Kidney glomerular epithelial cell (primary cell): ENCODE data around the gene LUC7L2.
"Not testable (repeated sequence)": the region's sequence is repeated elsewhere in the genome, so short reads cannot be mapped to it uniquely, and the experiment has no call there.

ENCODE experiments used
- DNase-seq: peaks from one replicate; lab custom pipeline; 2025; lab: John Stamatoyannopoulos, UW

The LUC7L2 gene

GRCh38 chr7:139396323-139396951, 36.7 kb downstream of the LUC7L2 start:
- no peak for DNase-seq

- no peak for DNase-seq
These were observed 37.5 kb downstream of the LUC7L2 start for GRCh38 chr7:139397192-139397591.

GRCh38 chr7:139403601-139404000, 43.9 kb downstream of the LUC7L2 start:
- no peak for DNase-seq

GRCh38 chr7:139407555-139407954, 47.9 kb downstream of the LUC7L2 start:
- no peak for DNase-seq

- DNase-seq = not testable (repeated sequence)
These were observed 55.2 kb downstream of the LUC7L2 start for GRCh38 chr7:139414743-139415402.

- DNase-seq = no peak
These were observed 56.7 kb downstream of the LUC7L2 start for GRCh38 chr7:139416405-139416804.

GRCh38 chr7:139417478-139417877, 57.8 kb downstream of the LUC7L2 start:
- no peak for DNase-seq

GRCh38 chr7:139421123-139421522, 61.4 kb downstream of the LUC7L2 start:
- DNase-seq = no peak

- no peak for DNase-seq
These were observed 62.4 kb downstream of the LUC7L2 start for GRCh38 chr7:139422126-139422525.

GRCh38 chr7:139423091-139423490, 63.4 kb downstream of the LUC7L2 start:
- no peak for DNase-seq

- DNase-seq = no peak
These were observed 64.3 kb downstream of the LUC7L2 start for GRCh38 chr7:139424004-139424403.

GRCh38 chr7:139425701-139426100, 66.0 kb downstream of the LUC7L2 start:
- DNase-seq = not testable (repeated sequence)

GRCh38 chr7:139426258-139427028, 66.7 kb downstream of the LUC7L2 start:
- DNase-seq = no peak

GRCh38 chr7:139427029-139427420, 67.3 kb downstream of the LUC7L2 start:
- no peak for DNase-seq

GRCh38 chr7:139427788-139428187, 68.1 kb downstream of the LUC7L2 start:
- no peak for DNase-seq

GRCh38 chr7:139429735-139430134, 70.0 kb downstream of the LUC7L2 start:
- DNase-seq = not testable (repeated sequence)

GRCh38 chr7:139430443-139430842, 70.7 kb downstream of the LUC7L2 start:
- no peak for DNase-seq

GRCh38 chr7:139431010-139431409, 71.3 kb downstream of the LUC7L2 start:
- no peak for DNase-seq

- peak; percentile 51 for DNase-seq
These were observed 71.8 kb downstream of the LUC7L2 start for GRCh38 chr7:139431459-139431858.

- no peak for DNase-seq
These were observed 77.1 kb downstream of the LUC7L2 start for GRCh38 chr7:139436806-139437205.

GRCh38 chr7:139439375-139439774, 79.7 kb downstream of the LUC7L2 start:
- DNase-seq = no peak

GRCh38 chr7:139441961-139442360, 82.3 kb downstream of the LUC7L2 start:
- no peak for DNase-seq
